CD4-positive, alpha-beta T cell treated with Interleukin-1 beta for 1 hour (primary cell): ENCODE measurements around the gene EFCAB11.
"Not testable (repeated sequence)": the region's sequence is repeated elsewhere in the genome, so short reads cannot be mapped to it uniquely, and the experiment has no call there.

Source experiments
- DNase-seq, 2 donors: peaks; one replicate each; pipeline ENCODE4 v3.0.0-alpha.2; 2020 to 2022

EFCAB11 gene

GRCh38 chr14:89910691-89911009 lies 43.9 kb downstream of the EFCAB11 start:
- no peak for DNase-seq

- DNase-seq, result no peak
Observed at GRCh38 chr14:89909586-89909985, 44.9 kb downstream of the EFCAB11 start.

GRCh38 chr14:89908712-89909450 lies 45.6 kb downstream of the EFCAB11 start:
- DNase-seq, result no peak

GRCh38 chr14:89907655-89908054 lies 46.9 kb downstream of the EFCAB11 start:
- DNase-seq, result no peak

GRCh38 chr14:89906000-89906399 lies 48.5 kb downstream of the EFCAB11 start:
- DNase-seq, result no peak

- peak in 1 of 2 donors; percentile 16 for DNase-seq
Observed at GRCh38 chr14:89903340-89903952, 51.1 kb downstream of the EFCAB11 start.

GRCh38 chr14:89902881-89903280 lies 51.6 kb downstream of the EFCAB11 start:
- no peak for DNase-seq

GRCh38 chr14:89900802-89901201 lies 53.7 kb downstream of the EFCAB11 start:
- DNase-seq, result no peak

- DNase-seq, result peak in 1 of 2 donors; percentile 8
Observed at GRCh38 chr14:89899917-89900663, 54.4 kb downstream of the EFCAB11 start.

GRCh38 chr14:89899291-89899690 lies 55.2 kb downstream of the EFCAB11 start:
- no peak for DNase-seq

GRCh38 chr14:89893388-89893787 lies 61.1 kb downstream of the EFCAB11 start:
- not testable (repeated sequence) for DNase-seq

GRCh38 chr14:89892953-89893352 lies 61.6 kb downstream of the EFCAB11 start:
- DNase-seq, result no peak

- DNase-seq, result not testable (repeated sequence)
Observed at GRCh38 chr14:89891721-89892120, 62.8 kb downstream of the EFCAB11 start.

GRCh38 chr14:89891055-89891454 lies 63.5 kb downstream of the EFCAB11 start:
- no peak for DNase-seq

- DNase-seq, result no peak
Observed at GRCh38 chr14:89890589-89890988, 63.9 kb downstream of the EFCAB11 start.

GRCh38 chr14:89889626-89890025 lies 64.9 kb downstream of the EFCAB11 start:
- no peak for DNase-seq

- DNase-seq, result no peak
Observed at GRCh38 chr14:89884761-89885160, 69.8 kb downstream of the EFCAB11 start.

GRCh38 chr14:89881839-89882238 lies 72.7 kb downstream of the EFCAB11 start:
- DNase-seq, result no peak

- not testable (repeated sequence) for DNase-seq
Observed at GRCh38 chr14:89874091-89874490, 80.4 kb downstream of the EFCAB11 start.

GRCh38 chr14:89870316-89870715 lies 84.2 kb downstream of the EFCAB11 start:
- no peak for DNase-seq

GRCh38 chr14:89869606-89870005 lies 84.9 kb downstream of the EFCAB11 start:
- no peak for DNase-seq

GRCh38 chr14:89866458-89866857 lies 88.1 kb downstream of the EFCAB11 start:
- no peak for DNase-seq

- DNase-seq, result no peak
Observed at GRCh38 chr14:89865153-89865552, 89.4 kb downstream of the EFCAB11 start.

GRCh38 chr14:89862856-89863255 lies 91.7 kb downstream of the EFCAB11 start:
- DNase-seq, result no peak
